Upper lobe of left lung (tissue), 6 donors: ENCODE results near the gene MNX1. TPM values are rescaled to one million over a fixed set of nuclear protein-coding genes. Genes with fewer than 3 reads are reported as not detected.
A peak's percentile ranks its signal among the peaks of the same experiment; 100 is the strongest.

ENCODE experiments used
- ATAC-seq, 2 donors: fragments of 200-7000 bp; cut with Tn5 transposase; one replicate each; pipeline ENCODE4 v1.9.1; 2022; ENCODE audit warnings: mild to moderate bottlenecking in 2 of 2, moderate library complexity in 2 of 2; ENCODE audit not compliant: low FRiP score in 2 of 2
- DNase-seq, 2 donors: peaks; one replicate each; pipeline ENCODE4 v3.0.0-alpha.2; 2019 to 2020
- H3K27ac ChIP-seq, 4 donors: fragments of 200-600 bp; sonication (generic); one replicate each; pipeline ENCODE4 v1.5.1; 2016 to 2019
- H3K27me3 ChIP-seq, 4 donors: fragments of 200-600 bp; sonication (generic); one replicate each; pipeline ENCODE4 v1.5.1; 2017 to 2019
- H3K36me3 ChIP-seq, 4 donors: fragments of 200-600 bp; sonication (generic); one replicate each; pipeline ENCODE4 v1.5.1; 2016 to 2019
- H3K4me1 ChIP-seq, 4 donors: fragments of 200-600 bp; sonication (generic); one replicate each; pipeline ENCODE4 v1.5.1; 2018 to 2019
- H3K4me3 ChIP-seq, 4 donors: fragments of 200-600 bp; sonication (generic); one replicate each; pipeline ENCODE4 v1.5.1; 2017 to 2019; ENCODE audit warnings: mild to moderate bottlenecking in 2 of 4, moderate library complexity in 1 of 4
- H3K9me3 ChIP-seq, 4 donors: fragments of 200-600 bp; sonication (generic); one replicate each; pipeline ENCODE4 v1.5.1; 2018 to 2019
- CTCF ChIP-seq, 6 experiments: fragments of 450-650 bp in 4 of 6; fragments of 200-600 bp in 2 of 6; sonication (generic) in 2 of 6; IDR thresholded peaks; one replicate each; pipeline ENCODE4 v1.5.1; 2016 to 2019; ENCODE audit warnings: antibody characterized with exemption in 6 of 6
- EP300 ChIP-seq, 4 donors: sonication (generic); formaldehyde crosslinking; IDR thresholded peaks; one replicate each; pipeline ENCODE4 v1.5.1; 2017; ENCODE audit warnings: antibody characterized with exemption in 4 of 4, control low read depth in 2 of 4
- POLR2A ChIP-seq, 4 donors: fragments of 450-650 bp; IDR thresholded peaks; one replicate each; pipeline ENCODE4 v1.5.1; 2016 to 2017; ENCODE audit warnings: antibody characterized with exemption in 4 of 4, mild to moderate bottlenecking in 2 of 4
- POLR2AphosphoS5 ChIP-seq, 2 donors: sonication (generic); formaldehyde crosslinking; IDR thresholded peaks; one replicate each; pipeline ENCODE4 v1.5.1; 2017; ENCODE audit warnings: antibody characterized with exemption in 2 of 2
- WGBS, 2 donors: methylation state at CpG; one replicate each; pipeline ENCODE4 v1.1.5; 2017 to 2018; 5-methylcytosine and 5-hydroxymethylcytosine counted together
- total RNA-seq, 6 donors: library from RNA; depleted of rRNA in 4 of 6; stranded (reverse); fragments of >200 nt in 4 of 6; gene quantifications; one replicate each; pipeline versions ENCODE4 v1.1.0 to v1.2.1, GENCODE V29; 2016 to 2021
- donor health status: DM: no; HTN: no; CAD: no; lungs with moderate emphysema.
- donor health status: DM: no; HTN: yes; CAD: no; lungs with severe emphysema.

MNX1 gene
- total RNA-seq, 6 donors from 2014 or later: 0.46 to 1.5 (median 0.98) TPM; not detected in 3

DNA sequence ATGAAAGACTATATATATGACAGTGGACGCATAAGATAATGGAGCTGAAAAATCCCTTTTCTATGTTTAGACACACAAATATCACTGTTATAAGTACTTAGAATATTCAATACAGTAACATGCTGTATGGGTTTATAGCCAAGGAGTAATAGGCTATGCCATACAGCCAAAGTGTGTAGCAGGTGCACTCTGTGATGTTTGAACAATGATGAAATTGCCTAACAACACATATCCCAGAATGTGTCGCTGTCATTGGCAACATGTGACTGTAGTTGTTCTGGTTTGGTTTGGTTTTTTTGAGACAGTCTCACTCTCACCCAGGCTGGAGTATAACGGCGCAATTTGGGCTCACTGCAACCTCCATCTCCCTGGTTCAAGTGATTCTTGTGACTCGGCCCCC is 34.8 kb downstream of the MNX1 start:
- H3K9me3 ChIP-seq: peaks cover 0 to 9% (median 5%) of the 10 kb centered on the region in 4 donors
- DNase-seq: no peak
- H3K4me3 ChIP-seq: no peak overlapping the region
- no peak for TF ChIP-seq EP300 (IDR thresholded peaks at IDR 0.05)
- TF ChIP-seq POLR2A (IDR thresholded peaks at IDR 0.05): no peak
- no peak for TF ChIP-seq POLR2AphosphoS5 (IDR thresholded peaks at IDR 0.05)
- no peak for TF ChIP-seq CTCF (IDR thresholded peaks at IDR 0.05)
- 95 to 98% methylated on average over 5 of the region's 5 CpGs for WGBS, 2 donors
- H3K4me1 ChIP-seq: no peaks in the 10 kb centered on the region
- H3K27me3 ChIP-seq: no peaks in the 10 kb centered on the region
- no peak for ATAC-seq
- no peak overlapping the region for H3K27ac ChIP-seq
- H3K36me3 ChIP-seq: peaks cover 0 to 15% (median 7%) of the 10 kb centered on the region in 4 donors

DNA sequence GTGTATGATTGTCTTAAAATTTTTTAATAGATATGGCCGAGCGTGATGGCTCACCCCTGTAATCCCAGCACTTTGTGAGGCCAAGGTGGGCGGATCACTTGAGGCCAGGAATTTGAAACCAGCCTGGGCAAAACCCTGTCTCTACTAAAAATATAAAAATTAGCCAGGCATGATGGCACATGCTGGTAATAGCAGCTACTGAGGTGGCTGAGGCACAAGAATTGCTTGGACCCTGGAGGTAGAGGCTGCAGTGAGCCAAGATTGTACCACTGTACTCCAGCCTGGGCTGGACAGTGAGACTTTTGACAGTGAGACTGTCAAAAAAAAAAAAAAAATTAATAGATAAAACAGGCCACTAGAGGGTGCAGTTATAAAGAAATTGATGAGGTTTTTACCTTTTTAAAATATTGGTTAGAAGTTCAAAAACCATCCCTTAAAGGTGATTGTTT is 40.5 kb downstream of the MNX1 start:
- no peak for ATAC-seq
- TF ChIP-seq POLR2A (IDR thresholded peaks at IDR 0.05) (no peak), CTCF (IDR thresholded peaks at IDR 0.05) (peak in 1 of 6 experiments; percentile 7)
- Histone ChIP-seq H3K4me3 (no peak overlapping the region), H3K4me1 (no peaks in the 10 kb centered on the region), H3K27me3 (no peaks in the 10 kb centered on the region), H3K36me3 (peaks cover 10 to 68% (median 44%) of the 10 kb centered on the region in 4 donors), H3K27ac (no peak overlapping the region), H3K9me3 (no peaks in the 10 kb centered on the region)
- DNase-seq: no peak
- 72 to 85% methylated on average over 3 of the region's 3 CpGs for WGBS, 2 donors

- Histone ChIP-seq H3K4me3 (no peak overlapping the region), H3K27ac (no peak overlapping the region), H3K9me3 (no peaks in the 10 kb centered on the region), H3K36me3 (peaks cover 17 to 86% (median 62%) of the 10 kb centered on the region in 4 donors), H3K4me1 (no peaks in the 10 kb centered on the region), H3K27me3 (no peaks in the 10 kb centered on the region)
- 97% methylated on average over 27 of the region's 27 CpGs for WGBS, 2 donors
- ATAC-seq (no peak), DNase-seq (peak in 1 of 2 donors; percentile 51)
- TF ChIP-seq POLR2AphosphoS5 (IDR thresholded peaks at IDR 0.05) (no peak), POLR2A (IDR thresholded peaks at IDR 0.05) (no peak), EP300 (IDR thresholded peaks at IDR 0.05) (no peak), CTCF (IDR thresholded peaks at IDR 0.05) (no peak)
These were observed 42.3 kb downstream of the MNX1 start for GRCh38 chr7:156968183-156968582.

- no peak for TF ChIP-seq EP300 (IDR thresholded peaks at IDR 0.05)
- no peak for TF ChIP-seq CTCF (IDR thresholded peaks at IDR 0.05)
- no peak for TF ChIP-seq POLR2AphosphoS5 (IDR thresholded peaks at IDR 0.05)
- TF ChIP-seq POLR2A (IDR thresholded peaks at IDR 0.05): no peak
- H3K9me3 ChIP-seq: no peaks in the 10 kb centered on the region
- H3K4me1 ChIP-seq: no peaks in the 10 kb centered on the region
- H3K27ac ChIP-seq: no peak overlapping the region
- H3K27me3 ChIP-seq: no peaks in the 10 kb centered on the region
- DNase-seq: no peak
- peaks cover 29 to 96% (median 77%) of the 10 kb centered on the region in 4 donors for H3K36me3 ChIP-seq
- 93 to 98% methylated on average over 7 to 8 of the region's 8 CpGs for WGBS, 2 donors
- no peak overlapping the region for H3K4me3 ChIP-seq
- ATAC-seq: no peak
These were observed 44.1 kb downstream of the MNX1 start for GRCh38 chr7:156966387-156966786.

GRCh38 chr7:156964971-156965370 is 45.5 kb downstream of the MNX1 start:
- Histone ChIP-seq H3K4me1 (no peaks in the 10 kb centered on the region), H3K27ac (no peak overlapping the region), H3K4me3 (no peak overlapping the region), H3K36me3 (peaks cover 41 to 99% (median 82%) of the 10 kb centered on the region in 4 donors), H3K27me3 (no peaks in the 10 kb centered on the region), H3K9me3 (no peaks in the 10 kb centered on the region)
- TF ChIP-seq EP300 (IDR thresholded peaks at IDR 0.05): no peak
- DNase-seq (no peak), ATAC-seq (peak in 1 of 2 donors; percentile 4)
- WGBS, 2 donors: 92 to 95% methylated on average over 11 of the region's 11 CpGs
